ENCODE data around the gene ARHGAP26.

DNA sequence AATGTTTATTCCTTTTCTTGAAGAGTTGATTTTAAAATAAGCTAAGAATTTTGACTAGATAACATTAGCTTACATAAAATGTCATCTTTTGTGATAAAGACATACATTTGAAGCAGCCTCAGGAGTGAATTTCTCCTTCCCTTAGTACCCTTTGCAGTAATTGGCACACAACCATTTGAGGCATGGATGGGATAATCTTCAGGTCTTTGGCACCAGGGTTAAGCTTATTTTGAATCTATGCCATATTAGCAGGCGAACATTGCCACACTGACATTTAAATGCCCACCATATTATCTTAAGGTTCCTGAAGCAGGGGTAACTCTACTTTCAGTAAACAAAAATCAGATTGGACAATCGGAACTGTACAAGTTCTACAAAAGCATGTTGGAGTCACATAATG is 507.4 kb downstream of the ARHGAP26 start:
- TF ChIP-seq CTCF (IDR thresholded peaks at IDR 0.05; ENCODE audit: poor library complexity, severe bottlenecking) (no peak), EZH2 (IDR thresholded peaks at IDR 0.05; ENCODE audit: borderline replicate concordance, insufficient read depth, low read length, poor library complexity, severe bottlenecking) (no peak), TAF1 (IDR thresholded peaks at IDR 0.05; ENCODE audit: low read depth) (no peak)
